NCI-H1694 treated with DMSO at 0.1 percent for 48 hours (cell line): ENCODE results near the gene PCNX2.
"Not testable (repeated sequence)": the region's sequence is repeated elsewhere in the genome, so short reads cannot be mapped to it uniquely, and the experiment has no call there.

Source experiments
- DNase-seq: peaks from one replicate; lab custom pipeline; 2025; lab: John Stamatoyannopoulos, UW

PCNX2 gene

DNA sequence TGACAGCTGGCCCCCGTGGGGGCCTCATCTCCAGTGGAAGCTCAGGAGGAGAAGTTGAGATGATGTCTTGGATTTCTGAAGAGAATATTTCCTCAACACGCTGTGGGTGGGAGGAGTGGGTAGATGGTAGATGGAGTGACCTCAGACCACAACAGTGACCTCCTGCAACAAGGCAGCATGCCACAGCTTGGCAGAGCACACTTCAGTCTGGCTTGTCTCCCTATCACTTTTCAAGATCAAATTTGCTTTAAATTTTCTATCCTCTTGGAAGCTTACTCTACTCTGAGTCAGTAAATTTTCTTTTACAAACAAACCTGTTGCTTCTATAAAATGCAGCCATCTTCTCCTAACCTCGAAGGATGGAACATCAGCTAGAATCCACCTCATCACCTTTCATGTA is 285.4 kb downstream of the PCNX2 start:
- DNase-seq, result no peak

DNA sequence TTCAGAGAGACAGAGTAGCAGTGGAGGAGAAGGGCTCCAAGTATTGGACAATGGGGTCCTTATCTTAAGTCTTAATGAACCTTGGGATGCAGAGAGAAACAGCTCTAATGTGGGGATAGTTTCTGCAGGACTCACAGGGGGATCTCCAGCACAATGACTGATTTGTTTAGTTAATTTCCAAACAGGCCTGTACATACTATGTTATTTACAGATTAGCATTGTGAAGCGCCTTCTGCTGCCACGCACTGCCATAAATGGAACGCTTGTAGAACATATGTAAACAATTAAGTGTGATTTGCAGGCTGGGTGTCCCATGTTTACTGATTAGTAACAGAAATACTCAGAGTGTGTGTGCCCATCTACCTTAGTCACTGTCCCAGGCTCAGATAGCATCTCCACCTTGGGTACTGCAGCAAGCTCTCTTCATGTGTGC is 289.0 kb downstream of the PCNX2 start:
- DNase-seq, result no peak

DNA sequence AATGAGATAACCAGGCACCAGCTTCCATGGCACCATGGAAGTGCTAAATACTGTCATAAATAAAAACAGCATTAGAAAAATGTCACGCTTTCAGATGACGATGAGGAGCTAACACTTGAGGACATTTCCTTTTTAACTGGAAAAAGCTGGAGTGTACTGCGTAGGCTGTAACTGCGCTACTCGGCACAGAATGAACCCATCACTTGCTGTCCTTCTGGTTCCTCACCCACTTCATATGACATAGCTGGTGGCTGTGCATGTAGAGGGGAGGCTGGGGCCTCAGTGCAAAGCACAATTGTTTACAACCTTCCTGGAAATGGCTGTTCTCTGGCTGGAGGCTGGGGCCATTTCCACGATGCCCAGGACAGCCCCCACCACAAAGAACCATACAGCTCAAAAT is 289.4 kb downstream of the PCNX2 start:
- no peak for DNase-seq

DNA sequence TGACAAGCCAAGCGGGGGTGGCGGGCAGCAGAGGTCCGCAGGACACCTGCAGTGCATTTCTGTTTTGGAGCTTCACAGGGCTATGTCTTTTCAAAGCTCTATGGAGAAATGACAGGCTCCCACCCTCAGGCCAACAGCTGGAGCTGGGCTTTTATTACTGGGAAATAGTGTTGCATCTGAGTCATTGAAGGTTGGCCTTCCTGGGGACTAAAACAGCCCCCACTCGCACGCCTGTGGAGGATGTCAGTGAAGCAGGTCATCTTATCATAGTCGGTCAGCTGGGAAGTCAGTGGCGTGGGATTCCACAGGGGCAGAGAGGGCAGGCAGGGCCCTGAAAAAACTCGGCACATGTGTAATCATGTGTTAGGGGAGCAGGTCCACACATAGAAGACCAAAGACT is 289.8 kb downstream of the PCNX2 start:
- no peak for DNase-seq

DNA sequence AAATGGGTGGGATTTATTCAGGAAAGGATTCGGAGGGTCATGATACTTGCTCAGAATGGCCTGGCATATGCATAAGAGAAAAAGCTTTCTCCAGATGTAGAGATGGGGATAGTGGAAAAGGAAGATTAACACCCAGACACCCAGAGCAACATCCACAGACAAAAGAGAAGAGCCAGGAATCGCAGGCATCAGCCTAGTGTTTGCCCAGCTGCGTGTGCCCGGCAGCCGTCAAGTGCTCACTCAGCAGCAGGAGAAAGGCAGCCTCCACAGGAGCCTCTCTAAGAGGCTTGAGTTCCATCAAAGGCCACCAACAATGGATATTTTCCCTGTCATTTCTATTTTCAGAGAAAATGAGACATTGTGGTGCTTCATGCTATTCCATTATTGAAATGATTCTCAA is 290.4 kb downstream of the PCNX2 start:
- DNase-seq, result no peak

DNA sequence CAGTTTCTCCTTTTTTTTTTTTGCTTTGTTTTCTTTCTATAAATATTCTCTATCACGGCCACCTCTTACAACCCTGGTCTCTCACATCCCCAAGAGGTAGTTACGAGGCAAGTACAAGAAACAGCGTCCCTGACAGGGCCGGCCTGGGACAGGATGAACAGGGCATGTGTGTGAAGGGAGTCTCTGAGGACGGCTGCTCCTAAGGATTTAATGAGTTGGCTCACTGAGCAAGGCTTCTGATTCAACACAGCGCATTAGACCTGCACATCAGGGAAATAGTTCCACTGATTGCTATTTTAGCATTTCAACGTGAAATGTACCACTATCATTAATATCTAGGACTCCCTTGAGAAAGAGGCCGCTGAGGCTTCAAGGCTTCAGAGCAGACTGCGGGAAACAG is 291.1 kb downstream of the PCNX2 start:
- no peak for DNase-seq

DNA sequence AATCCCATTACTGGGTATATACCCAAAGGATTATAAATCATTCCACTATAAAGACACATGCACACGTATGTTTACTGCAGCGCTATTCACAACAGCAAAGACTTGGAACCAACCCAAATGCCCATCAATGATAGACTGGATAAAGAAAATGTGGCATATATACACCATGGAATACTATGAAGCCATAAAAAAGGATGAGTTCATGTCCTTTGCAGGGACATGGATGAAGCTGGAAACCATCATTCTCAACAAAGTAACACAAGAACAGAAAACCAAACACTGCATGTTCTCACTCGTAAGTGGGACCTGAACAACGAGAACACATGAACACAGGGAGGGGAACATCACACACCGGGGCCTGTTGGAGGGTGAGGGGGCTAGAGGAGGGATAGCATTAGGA is 291.9 kb downstream of the PCNX2 start:
- DNase-seq, result not testable (repeated sequence)

DNA sequence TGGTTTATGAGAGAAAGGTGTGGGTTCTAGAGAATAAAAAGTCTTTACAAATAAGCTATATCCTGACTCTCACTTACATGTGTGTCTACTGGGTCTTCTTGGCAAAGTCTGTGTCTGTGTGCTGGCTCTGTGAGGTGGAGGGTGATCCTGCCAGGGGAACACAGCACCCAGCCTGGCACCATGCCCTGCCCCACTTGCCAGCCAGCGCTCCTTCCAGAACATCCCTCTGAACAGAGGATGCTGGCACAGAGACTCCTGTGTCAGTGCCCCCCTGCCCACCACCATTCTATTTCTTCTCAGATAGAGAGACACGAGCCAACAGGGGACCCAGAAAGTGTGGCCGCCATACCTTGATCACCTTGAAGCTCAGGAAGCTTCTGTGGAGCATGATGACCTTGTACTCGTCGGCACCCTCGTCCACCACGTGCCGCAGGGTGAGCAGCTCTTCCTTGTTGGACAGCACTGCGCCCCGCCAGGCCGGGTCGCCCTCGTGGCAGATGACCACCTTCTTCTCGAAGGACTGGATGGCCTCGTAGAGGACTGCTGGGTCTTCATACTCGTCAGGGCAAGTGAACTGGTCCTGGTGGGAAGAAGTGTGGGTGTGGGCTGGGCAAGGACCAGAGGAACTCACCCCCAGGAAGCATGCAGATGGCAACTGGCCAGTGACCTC is 295.4 kb downstream of the PCNX2 start:
- no peak for DNase-seq

DNA sequence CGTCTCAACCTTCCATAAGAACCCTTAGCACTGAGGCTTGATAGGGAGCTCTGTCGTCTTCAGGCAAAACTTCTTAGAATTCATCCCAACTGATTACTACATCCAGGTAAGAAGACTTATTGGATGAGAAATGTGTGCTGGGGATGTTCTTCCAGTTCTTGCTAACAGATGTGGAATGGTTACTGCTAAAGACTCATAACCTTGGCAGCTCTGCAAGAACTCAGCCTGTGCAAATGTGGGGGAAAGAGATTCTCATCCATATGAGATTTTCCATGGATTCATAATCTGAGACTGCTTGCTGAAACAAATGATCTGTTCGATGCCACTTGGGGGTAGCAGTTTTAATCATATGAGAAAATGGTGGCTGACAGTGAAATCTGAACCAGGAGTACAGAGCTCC is 296.9 kb downstream of the PCNX2 start:
- no peak for DNase-seq

DNA sequence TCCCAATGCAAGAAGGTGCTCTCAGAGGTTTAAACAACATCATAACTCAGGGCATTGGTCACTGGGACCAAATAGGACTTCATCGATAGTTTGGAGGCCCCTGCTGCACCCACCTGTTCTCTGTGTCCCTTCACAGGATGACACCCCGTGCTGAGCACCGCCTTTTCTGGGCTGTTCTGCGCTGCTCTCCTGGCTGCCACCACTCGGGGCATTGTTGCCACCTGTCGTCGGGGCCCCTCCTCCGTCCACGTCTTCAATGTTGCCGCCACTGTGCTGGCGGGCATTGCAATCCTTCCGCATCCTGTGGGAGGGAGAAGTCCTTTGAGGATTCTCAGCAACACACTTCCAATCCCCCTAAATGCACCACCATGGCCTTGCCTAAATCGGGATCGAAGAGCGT is 297.4 kb downstream of the PCNX2 start:
- DNase-seq, result no peak

DNA sequence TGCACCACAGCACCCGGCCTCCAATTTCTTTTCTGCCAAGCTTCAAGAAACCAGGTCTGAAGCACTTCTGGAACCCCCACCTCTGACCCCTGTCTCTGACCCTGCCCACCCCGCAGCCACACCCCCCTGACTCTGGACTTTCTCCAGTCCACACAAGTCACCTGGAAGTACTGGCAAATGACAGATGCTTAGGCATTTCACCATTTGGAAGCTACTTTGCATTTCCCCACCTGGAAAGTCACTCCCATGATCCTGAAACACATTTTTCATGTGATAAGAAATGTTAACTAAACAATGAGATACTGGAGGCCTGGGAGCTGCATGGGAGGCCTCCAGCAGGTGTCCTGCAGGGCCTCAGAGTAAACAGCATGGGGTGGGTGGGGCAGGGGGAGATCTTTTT is 299.4 kb downstream of the PCNX2 start:
- no peak for DNase-seq

DNA sequence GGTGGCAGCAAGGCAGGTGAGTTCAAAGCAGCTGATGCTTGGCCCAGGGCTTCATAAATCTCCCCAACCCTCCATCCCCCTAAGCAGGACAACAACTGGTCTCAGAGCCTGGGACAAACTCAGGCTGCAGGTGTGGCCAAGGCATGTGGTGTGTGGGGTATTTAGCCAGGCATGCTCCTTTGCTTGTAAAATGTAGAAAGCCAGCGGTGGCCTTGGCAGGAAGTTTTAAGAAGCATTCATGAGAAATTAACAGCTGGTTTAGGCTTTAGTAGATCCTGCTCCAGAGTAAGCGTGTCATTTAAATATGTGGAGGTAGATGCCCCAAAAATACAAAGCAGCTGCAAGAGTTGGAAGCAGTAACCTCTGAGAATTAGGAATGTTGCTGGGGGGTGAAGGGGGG is 300.3 kb downstream of the PCNX2 start:
- DNase-seq, result no peak

DNA sequence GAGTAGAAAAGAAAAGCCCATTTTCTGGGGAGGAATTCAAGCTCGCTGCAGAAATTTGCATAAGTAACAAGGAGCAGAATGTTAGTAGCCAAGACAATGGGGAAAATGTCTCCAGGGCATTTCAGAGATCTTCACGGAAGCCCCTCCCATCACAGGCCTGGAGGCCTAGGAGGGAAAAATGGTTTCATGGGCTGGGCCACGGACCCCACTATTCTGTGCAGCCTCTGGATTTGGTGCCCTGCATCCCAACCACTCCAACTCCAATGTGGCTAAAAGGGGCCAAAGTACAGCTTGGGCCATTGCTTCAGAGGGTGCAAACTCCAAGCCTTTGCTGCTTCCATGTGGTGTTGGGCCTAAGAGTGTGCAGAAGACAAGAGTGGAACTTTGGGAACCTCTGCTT is 302.0 kb downstream of the PCNX2 start:
- no peak for DNase-seq

DNA sequence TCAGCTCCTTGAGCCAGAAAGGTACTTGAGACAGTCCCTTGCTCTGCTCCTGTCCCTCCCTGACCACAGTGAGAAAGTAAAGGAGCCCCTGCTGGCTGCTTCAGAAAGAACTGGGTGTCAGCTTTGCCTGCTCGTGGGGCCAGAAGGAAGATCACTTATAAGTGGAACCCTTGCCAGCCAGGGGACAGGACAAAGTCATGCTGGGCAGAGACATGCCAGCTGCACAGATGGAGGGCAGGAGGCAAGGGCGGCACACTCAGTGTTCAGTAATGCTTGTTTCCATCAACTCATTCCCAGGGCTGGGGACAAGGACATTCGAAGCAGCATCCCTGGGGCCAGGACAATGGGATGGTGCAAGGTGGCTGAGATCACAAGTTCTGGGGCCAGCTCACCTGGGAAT is 303.3 kb downstream of the PCNX2 start:
- no peak for DNase-seq

DNA sequence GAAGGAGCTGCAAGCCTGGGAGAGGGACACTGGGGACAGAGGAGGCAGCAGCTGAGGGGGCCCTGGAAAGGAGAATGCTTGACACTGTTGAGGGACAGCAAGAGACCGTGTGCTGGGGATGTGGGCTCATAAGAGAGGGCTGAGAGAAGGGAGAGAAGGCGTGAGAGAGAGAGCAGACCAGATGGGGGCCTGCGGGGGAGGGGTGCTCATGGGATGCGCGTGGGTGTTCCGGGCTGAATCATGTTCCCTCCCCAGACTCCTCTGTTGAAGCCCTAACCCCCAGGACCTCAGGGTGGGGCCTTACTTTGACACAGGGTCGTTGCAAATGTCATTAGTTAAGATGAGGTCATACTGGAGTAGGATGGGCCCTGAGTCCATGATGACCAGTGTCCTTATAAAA is 304.3 kb downstream of the PCNX2 start:
- no peak for DNase-seq

DNA sequence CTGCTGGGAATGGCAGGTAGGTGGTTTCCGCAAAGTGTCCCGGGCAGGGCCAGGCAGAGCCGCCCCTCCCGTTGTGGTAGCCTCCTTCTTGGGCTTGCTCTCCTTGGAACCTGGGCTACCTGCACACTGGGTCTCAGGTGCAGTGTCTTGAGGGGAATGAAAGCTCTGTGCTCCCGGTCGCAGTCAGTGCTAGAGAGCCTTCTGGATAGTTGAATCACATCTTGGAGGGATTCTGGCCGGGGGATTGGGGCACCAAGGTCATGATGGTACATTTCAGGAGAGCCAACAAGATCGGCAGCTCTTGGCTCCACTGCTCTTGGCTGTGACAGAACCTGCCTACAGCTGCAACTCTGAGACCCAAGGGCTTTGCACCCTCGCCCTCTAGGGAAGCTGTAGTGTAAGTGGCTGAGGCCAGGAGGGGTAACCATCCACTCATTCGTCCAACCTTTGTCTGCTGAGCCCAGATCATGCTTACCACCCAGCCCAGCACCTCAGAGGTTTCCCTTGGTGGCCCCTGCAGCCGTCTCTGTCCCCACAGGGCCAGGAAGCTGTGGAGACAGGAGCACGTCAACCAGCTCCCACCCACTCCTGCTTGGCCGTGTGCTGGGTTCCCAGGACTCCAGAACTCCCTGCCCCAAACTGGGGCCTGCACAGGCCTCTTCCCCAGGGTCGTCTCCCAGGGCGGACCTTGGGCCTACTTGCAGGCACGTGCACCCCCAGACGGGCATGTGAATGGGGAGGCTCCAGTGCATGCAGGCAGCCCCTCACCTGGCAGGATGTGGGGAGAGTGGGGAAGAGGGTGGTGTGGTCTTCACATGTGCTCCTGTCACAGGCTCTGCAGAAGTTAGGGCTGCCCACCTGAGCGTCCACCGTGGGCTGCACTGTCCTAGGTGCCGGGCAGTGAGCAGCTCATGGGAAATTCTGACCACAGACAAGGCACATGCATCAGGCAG is 305.1 kb downstream of the PCNX2 start:
- DNase-seq, result no peak

DNA sequence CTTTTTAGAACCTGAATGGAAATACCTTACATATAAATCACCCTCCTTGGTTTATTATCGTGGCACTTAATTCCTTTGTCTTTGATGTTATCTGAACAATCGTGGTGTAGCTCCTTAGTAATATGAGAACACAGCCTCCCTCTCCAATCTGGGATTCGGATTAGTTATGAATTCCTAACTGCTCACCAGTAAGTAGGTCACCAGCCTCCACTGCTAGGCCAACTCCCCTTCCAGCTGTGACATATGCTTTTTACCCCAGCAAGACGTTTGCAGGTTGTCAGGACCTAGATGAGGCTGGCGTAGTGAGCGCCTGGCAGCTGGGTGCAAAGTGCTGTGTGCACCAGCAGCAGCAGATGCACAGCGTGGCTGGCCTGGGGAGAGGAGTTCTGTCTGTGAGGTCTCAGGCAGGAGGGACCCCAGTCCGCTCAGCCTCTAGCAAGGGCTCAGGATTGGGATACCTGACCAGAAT is 306.9 kb downstream of the PCNX2 start:
- no peak for DNase-seq

DNA sequence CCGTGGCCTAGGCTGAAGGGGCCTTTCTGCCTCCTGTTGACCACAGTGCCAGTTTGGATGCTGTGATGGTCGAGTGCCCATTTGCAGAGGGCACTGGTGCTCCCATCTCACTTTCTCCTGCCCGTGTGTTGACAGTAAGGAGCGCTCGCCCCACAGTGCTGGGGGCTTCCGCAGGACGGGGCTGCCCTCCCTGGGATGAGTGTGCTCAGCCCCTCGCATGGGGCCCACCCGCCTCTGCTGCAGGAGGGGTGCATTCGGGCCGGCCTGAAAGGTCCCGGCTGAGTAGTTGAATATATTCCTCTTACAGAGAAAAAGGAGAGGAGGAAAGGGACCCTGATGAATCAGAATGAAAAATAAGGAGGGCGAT is 307.8 kb downstream of the PCNX2 start:
- no peak for DNase-seq

DNA sequence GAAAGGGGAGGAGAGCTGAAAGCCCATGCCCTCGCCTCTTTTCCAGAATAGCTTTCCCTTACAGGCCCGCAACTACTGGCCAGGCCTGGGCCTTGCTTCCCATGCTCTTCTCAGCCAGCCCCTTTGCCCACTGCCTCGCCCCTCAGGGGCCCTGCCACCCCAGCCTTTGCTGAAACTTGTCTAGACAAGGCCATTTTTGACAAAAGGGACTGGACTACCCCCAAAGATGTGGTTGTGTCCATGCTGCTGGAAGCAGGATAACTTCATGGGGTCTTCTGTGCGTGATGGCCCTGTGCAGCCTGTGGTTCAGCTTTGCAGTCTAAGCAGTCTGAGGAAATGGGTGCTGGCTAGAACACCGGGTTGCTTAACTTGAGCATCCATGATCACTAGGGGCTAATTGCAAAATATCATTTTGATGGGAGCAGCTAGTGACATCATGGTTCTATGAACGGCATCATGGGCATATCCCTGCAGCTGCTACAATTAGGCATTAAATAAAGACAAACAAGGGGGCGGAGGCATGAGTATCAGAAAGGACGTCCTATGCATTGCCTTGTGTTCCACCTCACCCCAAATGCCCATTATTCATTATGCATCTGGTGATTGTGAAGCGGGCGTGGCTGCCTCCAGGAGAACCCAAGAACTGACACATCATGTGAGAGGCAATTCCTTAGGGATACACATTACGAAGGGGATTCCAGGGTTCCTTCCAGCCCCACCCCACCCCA is 308.3 kb downstream of the PCNX2 start:
- DNase-seq, result no peak

DNA sequence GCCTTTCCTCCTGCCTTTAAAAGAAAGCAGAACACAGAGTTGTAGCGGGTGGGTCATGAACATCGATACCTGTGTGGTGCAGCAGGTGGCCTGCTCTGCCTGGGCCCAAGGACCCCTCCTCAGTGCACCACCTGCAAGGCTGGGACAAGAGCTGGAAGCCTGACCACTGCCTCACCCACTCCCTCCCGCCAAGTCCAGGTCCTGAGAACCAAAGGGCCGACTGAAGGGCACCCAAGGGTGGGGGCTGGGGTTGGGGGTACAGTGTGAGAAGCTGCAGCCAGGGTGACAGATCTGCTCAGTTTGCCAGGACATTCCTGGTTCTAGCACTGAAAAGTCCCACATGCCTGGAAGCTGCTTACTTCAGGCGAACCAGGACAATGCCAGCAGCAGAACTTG is 309.0 kb downstream of the PCNX2 start:
- DNase-seq, result no peak

DNA sequence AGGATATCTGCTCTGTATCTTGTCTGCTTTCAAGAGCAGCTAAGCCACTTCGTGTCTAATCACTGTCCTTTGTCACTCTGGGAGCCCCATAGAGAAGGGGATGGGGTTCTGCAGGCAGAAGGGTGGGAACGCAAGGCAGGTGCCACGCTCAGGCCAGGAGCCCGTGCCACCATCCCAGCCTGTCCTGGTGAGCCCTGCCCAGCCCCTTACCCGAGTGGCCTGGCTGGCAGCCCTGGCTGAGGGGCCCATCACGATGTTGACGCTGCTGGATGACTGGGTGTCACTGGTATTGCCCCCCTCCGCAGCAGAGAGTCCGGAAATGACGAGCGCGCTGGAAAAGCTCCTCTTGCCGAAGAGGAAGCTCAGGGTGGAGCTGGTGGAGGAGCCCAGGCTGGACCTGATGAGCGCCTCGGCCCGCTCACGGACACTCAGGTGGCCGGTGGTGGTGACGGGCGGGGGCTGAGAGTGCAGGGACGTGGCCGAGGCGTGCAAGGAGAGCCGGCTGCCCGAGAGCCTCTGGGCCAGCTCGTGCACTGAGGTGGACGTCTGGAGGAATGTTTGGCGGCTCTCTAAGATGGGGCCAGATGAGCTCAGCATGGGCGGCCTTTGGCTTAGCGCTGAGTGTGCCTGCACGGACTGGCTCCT is 309.5 kb downstream of the PCNX2 start:
- no peak for DNase-seq
